ENCODE data around the gene CFHR2. TPM values are rescaled to one million over a fixed set of nuclear protein-coding genes. Genes with fewer than 3 reads are reported as not detected.

Gene CFHR2
- total RNA-seq, 8 experiments from 2014 or later = 1.7 TPM; not detected in 7

Other genes starting within 250 kb of the CFHR2 start
- gene CFHR3, start 168.9 kb upstream of the CFHR2 start, total RNA-seq = 1 to 10 TPM in 1 of 8 experiments, under 1 TPM in 5, not detected in 2; 0.14 to 1.7 (median 0.36) TPM
- under 1 TPM in 4 of 8 experiments, not detected in 4; 0.16 to 0.92 (median 0.33) TPM for gene CFHR1, start 124.0 kb upstream of the CFHR2 start, total RNA-seq
- gene CFHR4, start 55.7 kb upstream of the CFHR2 start, total RNA-seq = under 1 TPM in 4 of 8 experiments, not detected in 4; 0.11 to 0.76 (median 0.45) TPM
- under 1 TPM in 1 of 8 experiments, not detected in 7; 0.09 TPM for gene CFHR5, start 33.8 kb downstream of the CFHR2 start, total RNA-seq
- gene F13B, start 123.5 kb downstream of the CFHR2 start, total RNA-seq = not detected
- gene ASPM, start 202.9 kb downstream of the CFHR2 start, total RNA-seq = 10 to 100 TPM in 3 of 8 experiments, 1 to 10 TPM in 4, under 1 TPM in 1; 0.15 to 55.5 (median 3.1) TPM

Measured in motor neuron (in vitro differentiated cells).